Neural progenitor cell (in vitro differentiated cells): ENCODE measurements around the gene TRIM44. TPM values are rescaled to one million over a fixed set of nuclear protein-coding genes. Genes with fewer than 3 reads are reported as not detected.

Experiments used
- DNase-seq: peaks from one replicate; pipeline ENCODE4 v3.0.0-alpha.2; 2016; ENCODE audit warnings: low spot score
- H2AFZ ChIP-seq: fragments of 200-600 bp; sonication (generic); replicated peaks from 2 replicates; pipeline ENCODE4 v1.6.1; 2016; ENCODE audit warnings: antibody characterized with exemption
- H3F3A ChIP-seq: fragments of 200-600 bp; sonication (generic); 2 replicates; pipeline ENCODE4 v1.6.1; 2016; ENCODE audit warnings: antibody characterized with exemption, low read depth
- H3K27ac ChIP-seq: fragments of 200-600 bp; sonication (generic); 2 replicates; pipeline ENCODE4 v1.5.1; 2016; ENCODE audit warnings: mild to moderate bottlenecking
- H3K27me3 ChIP-seq: fragments of 200-600 bp; sonication (generic); 2 replicates; pipeline ENCODE4 v1.6.1; 2016; ENCODE audit warnings: mild to moderate bottlenecking, moderate library complexity
- H3K36me3 ChIP-seq: fragments of 200-600 bp; sonication (generic); 2 replicates; pipeline ENCODE4 v1.5.1; 2016
- H3K4me1 ChIP-seq: fragments of 200-600 bp; sonication (generic); 2 replicates; pipeline ENCODE4 v1.6.1; 2016; ENCODE audit warnings: mixed run types
- H3K4me2 ChIP-seq: fragments of 200-600 bp; sonication (generic); 2 replicates; pipeline ENCODE4 v1.6.1; 2016
- H3K4me3 ChIP-seq: fragments of 200-600 bp; sonication (generic); 2 replicates; pipeline ENCODE4 v1.5.1; 2016
- H3K79me2 ChIP-seq: fragments of 200-600 bp; sonication (generic); 2 replicates; pipeline ENCODE4 v1.6.1; 2016; ENCODE audit warnings: low read depth
- H3K9ac ChIP-seq: fragments of 200-600 bp; sonication (generic); 2 replicates; pipeline ENCODE4 v1.6.1; 2016
- H3K9me3 ChIP-seq: fragments of 200-600 bp; sonication (generic); 2 replicates; pipeline ENCODE4 v1.5.1; 2016; ENCODE audit warnings: low read depth
- H4K20me1 ChIP-seq: fragments of 200-600 bp; sonication (generic); 2 replicates; pipeline ENCODE4 v1.6.1; 2016; ENCODE audit warnings: low read depth
- H3K27ac Mint-ChIP-seq: 3 replicates; pipeline ENCODE4 v1.8.0; 2021; ENCODE audit warnings: mixed read lengths
- H3K27me3 Mint-ChIP-seq: 2 replicates; pipeline ENCODE4 v1.8.0; 2022; ENCODE audit warnings: low read depth, mild to moderate bottlenecking, inconsistent platforms, moderate library complexity, mixed read lengths; ENCODE audit not compliant: insufficient read depth
- H3K36me3 Mint-ChIP-seq: 3 replicates; pipeline ENCODE4 v1.8.0; 2021; ENCODE audit warnings: mixed read lengths
- H3K4me1 Mint-ChIP-seq: 3 replicates; pipeline ENCODE4 v1.8.0; 2021; ENCODE audit warnings: mixed read lengths
- H3K4me3 Mint-ChIP-seq: 3 replicates; pipeline ENCODE4 v1.8.0; 2021; ENCODE audit warnings: mild to moderate bottlenecking, moderate library complexity, mixed read lengths
- H3K9me3 Mint-ChIP-seq: 3 replicates; pipeline ENCODE4 v1.8.0; 2020; ENCODE audit warnings: mixed read lengths
- EZH2 ChIP-seq: fragments of 200-600 bp; sonication (generic); IDR thresholded peaks from 2 replicates; pipeline ENCODE4 v1.6.1; 2017; ENCODE audit warnings: antibody characterized with exemption, mild to moderate bottlenecking, moderate library complexity
- EZH2phosphoT487 ChIP-seq: fragments of 200-600 bp; sonication (generic); IDR thresholded peaks from 2 replicates; pipeline ENCODE4 v1.6.1; 2017; ENCODE audit warnings: antibody characterized with exemption
- total RNA-seq: library from RNA; depleted of rRNA; stranded (reverse); fragments of >200 nt; gene quantifications from 2 replicates; pipeline ENCODE4 v1.2.3, GENCODE V29; 2015; ENCODE audit warnings: low replicate concordance
- TF ChIP-seq, protein P1 (sequence below): fragments of 200-600 bp; sonication (generic); IDR thresholded peaks from 2 replicates; pipeline ENCODE4 v1.5.1; 2017; ENCODE audit warnings: antibody characterized with exemption, mild to moderate bottlenecking

TRIM44 gene
- total RNA-seq, 1 donor from 2014 or later = 44.1 TPM

GRCh38 chr11:35792148-35792845, 129.7 kb downstream of the TRIM44 start:
- no peak overlapping the region for H3K27ac ChIP-seq
- no peaks in the 10 kb centered on the region for H4K20me1 ChIP-seq
- peaks cover 19% of the 10 kb centered on the region for H3K4me1 Mint-ChIP-seq
- H3K4me2 ChIP-seq = no peak overlapping the region
- H3K4me3 Mint-ChIP-seq = no peak overlapping the region
- H3K4me1 ChIP-seq = peaks cover 14% of the 10 kb centered on the region
- no peaks in the 10 kb centered on the region for H3K36me3 ChIP-seq
- no peaks in the 10 kb centered on the region for H3F3A ChIP-seq
- peaks cover 2% of the 10 kb centered on the region for H3K27me3 Mint-ChIP-seq
- H3K9me3 Mint-ChIP-seq = no peaks in the 10 kb centered on the region
- H2AFZ ChIP-seq = no peak overlapping the region
- no peaks in the 10 kb centered on the region for H3K79me2 ChIP-seq
- TF ChIP-seq EZH2 (no peak), EZH2phosphoT487 (no peak)
- TF ChIP-seq, protein P1, sequence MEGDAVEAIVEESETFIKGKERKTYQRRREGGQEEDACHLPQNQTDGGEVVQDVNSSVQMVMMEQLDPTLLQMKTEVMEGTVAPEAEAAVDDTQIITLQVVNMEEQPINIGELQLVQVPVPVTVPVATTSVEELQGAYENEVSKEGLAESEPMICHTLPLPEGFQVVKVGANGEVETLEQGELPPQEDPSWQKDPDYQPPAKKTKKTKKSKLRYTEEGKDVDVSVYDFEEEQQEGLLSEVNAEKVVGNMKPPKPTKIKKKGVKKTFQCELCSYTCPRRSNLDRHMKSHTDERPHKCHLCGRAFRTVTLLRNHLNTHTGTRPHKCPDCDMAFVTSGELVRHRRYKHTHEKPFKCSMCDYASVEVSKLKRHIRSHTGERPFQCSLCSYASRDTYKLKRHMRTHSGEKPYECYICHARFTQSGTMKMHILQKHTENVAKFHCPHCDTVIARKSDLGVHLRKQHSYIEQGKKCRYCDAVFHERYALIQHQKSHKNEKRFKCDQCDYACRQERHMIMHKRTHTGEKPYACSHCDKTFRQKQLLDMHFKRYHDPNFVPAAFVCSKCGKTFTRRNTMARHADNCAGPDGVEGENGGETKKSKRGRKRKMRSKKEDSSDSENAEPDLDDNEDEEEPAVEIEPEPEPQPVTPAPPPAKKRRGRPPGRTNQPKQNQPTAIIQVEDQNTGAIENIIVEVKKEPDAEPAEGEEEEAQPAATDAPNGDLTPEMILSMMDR = no peak
- no peak overlapping the region for H3K9ac ChIP-seq
- no peaks in the 10 kb centered on the region for H3K9me3 ChIP-seq
- H3K27ac Mint-ChIP-seq = no peak overlapping the region
- no peak overlapping the region for H3K4me3 ChIP-seq
- no peaks in the 10 kb centered on the region for H3K27me3 ChIP-seq
- no peak for DNase-seq
- peaks cover 4% of the 10 kb centered on the region for H3K36me3 Mint-ChIP-seq

GRCh38 chr11:35792846-35793192, 130.2 kb downstream of the TRIM44 start:
- DNase-seq = no peak
- no peaks in the 10 kb centered on the region for H3K36me3 ChIP-seq
- no peaks in the 10 kb centered on the region for H3K9me3 ChIP-seq
- no peak overlapping the region for H3K4me2 ChIP-seq
- H3K79me2 ChIP-seq = no peaks in the 10 kb centered on the region
- Mint-ChIP-seq H3K4me3 (no peak overlapping the region), H3K4me1 (peaks cover 17% of the 10 kb centered on the region), H3K36me3 (peaks cover 4% of the 10 kb centered on the region), H3K9me3 (no peaks in the 10 kb centered on the region), H3K27ac (no peak overlapping the region), H3K27me3 (peaks cover 2% of the 10 kb centered on the region)
- H2AFZ ChIP-seq = no peak overlapping the region
- H3K4me3 ChIP-seq = no peak overlapping the region
- H3K27me3 ChIP-seq = no peaks in the 10 kb centered on the region
- H3K27ac ChIP-seq = no peak overlapping the region
- H3K4me1 ChIP-seq = peaks cover 14% of the 10 kb centered on the region
- H3K9ac ChIP-seq = no peak overlapping the region
- no peaks in the 10 kb centered on the region for H3F3A ChIP-seq
- TF ChIP-seq, protein P1 = no peak
- no peak for TF ChIP-seq EZH2
- no peak for TF ChIP-seq EZH2phosphoT487
- no peaks in the 10 kb centered on the region for H4K20me1 ChIP-seq

- no peak overlapping the region for H3K4me2 ChIP-seq
- Mint-ChIP-seq H3K4me1 (peaks cover 5% of the 10 kb centered on the region), H3K4me3 (no peak overlapping the region), H3K27ac (no peak overlapping the region), H3K9me3 (no peaks in the 10 kb centered on the region), H3K27me3 (peaks cover 2% of the 10 kb centered on the region), H3K36me3 (peaks cover 4% of the 10 kb centered on the region)
- no peak overlapping the region for H3K4me3 ChIP-seq
- H3K4me1 ChIP-seq = no peaks in the 10 kb centered on the region
- H4K20me1 ChIP-seq = no peaks in the 10 kb centered on the region
- H2AFZ ChIP-seq = no peak overlapping the region
- no peaks in the 10 kb centered on the region for H3F3A ChIP-seq
- no peaks in the 10 kb centered on the region for H3K27me3 ChIP-seq
- H3K36me3 ChIP-seq = no peaks in the 10 kb centered on the region
- no peaks in the 10 kb centered on the region for H3K9me3 ChIP-seq
- H3K27ac ChIP-seq = no peak overlapping the region
- H3K9ac ChIP-seq = no peak overlapping the region
- H3K79me2 ChIP-seq = no peaks in the 10 kb centered on the region
- TF ChIP-seq, protein P1 = no peak
- TF ChIP-seq EZH2phosphoT487 = no peak
- DNase-seq = no peak
These were observed 131.8 kb downstream of the TRIM44 start for GRCh38 chr11:35794333-35794732.
